Activated CD4-positive, alpha-beta T cell treated with anti-CD3 and anti-CD28 coated beads for 4 hours (primary cell): ENCODE data around the gene TCP11L1.
A peak's percentile ranks its signal among the peaks of the same experiment; 100 is the strongest.
"Not testable (repeated sequence)": the region's sequence is repeated elsewhere in the genome, so short reads cannot be mapped to it uniquely, and the experiment has no call there.

ENCODE experiments used
- DNase-seq, 2 donors: peaks; one replicate each; pipeline ENCODE4 v3.0.0-alpha.2; 2020

TCP11L1 gene

GRCh38 chr11:33039274-33040032 is at the start of gene TCP11L1:
TCP11L1 (plus strand) TSS chr11:33039572; CDS start chr11:33043774, 4,202 bp downstream.
- peak; percentile 76 to 82 for DNase-seq

GRCh38 chr11:32990481-32990880 is 48.9 kb upstream of the TCP11L1 start:
- DNase-seq: no peak

- DNase-seq: no peak
These were observed 47.9 kb upstream of the TCP11L1 start for GRCh38 chr11:32991427-32991826.

GRCh38 chr11:32991898-32992297 is 47.5 kb upstream of the TCP11L1 start:
- no peak for DNase-seq

- no peak for DNase-seq
These were observed 39.2 kb upstream of the TCP11L1 start for GRCh38 chr11:33000181-33000580.

GRCh38 chr11:33001281-33001680 is 38.1 kb upstream of the TCP11L1 start:
- no peak for DNase-seq

- DNase-seq: no peak
These were observed 37.4 kb upstream of the TCP11L1 start for GRCh38 chr11:33001751-33002542.

GRCh38 chr11:33005175-33005574 is 34.2 kb upstream of the TCP11L1 start:
- peak in 1 of 2 donors; percentile 5 for DNase-seq

GRCh38 chr11:33006010-33006409 is 33.4 kb upstream of the TCP11L1 start:
- no peak for DNase-seq

- DNase-seq: no peak
These were observed 25.6 kb upstream of the TCP11L1 start for GRCh38 chr11:33013755-33014154.

GRCh38 chr11:33015621-33016551 is 23.5 kb upstream of the TCP11L1 start, which contains the start of gene DEPDC7:
DEPDC7 (plus strand) TSS chr11:33015878; CDS start chr11:33015956, 78 bp downstream.
- peak; percentile 76 to 77 for DNase-seq

- DNase-seq: no peak
These were observed 22.7 kb upstream of the TCP11L1 start for GRCh38 chr11:33016654-33017053.

- DNase-seq: no peak
These were observed 21.9 kb upstream of the TCP11L1 start for GRCh38 chr11:33017478-33017877.

- no peak for DNase-seq
These were observed 21.4 kb upstream of the TCP11L1 start for GRCh38 chr11:33017965-33018364.

- DNase-seq: no peak
These were observed 20.5 kb upstream of the TCP11L1 start for GRCh38 chr11:33018840-33019239.

- DNase-seq: no peak
These were observed 17.9 kb upstream of the TCP11L1 start for GRCh38 chr11:33021501-33021900.

GRCh38 chr11:33021937-33022336 is 17.4 kb upstream of the TCP11L1 start:
- no peak for DNase-seq

- no peak for DNase-seq
These were observed 14.0 kb upstream of the TCP11L1 start for GRCh38 chr11:33025339-33025722.

GRCh38 chr11:33027233-33027632 is 12.1 kb upstream of the TCP11L1 start:
- no peak for DNase-seq

GRCh38 chr11:33027846-33028536 is 11.4 kb upstream of the TCP11L1 start:
- no peak for DNase-seq

GRCh38 chr11:33028537-33028914 is 10.8 kb upstream of the TCP11L1 start:
- DNase-seq: no peak

- not testable (repeated sequence) for DNase-seq
These were observed 10.2 kb upstream of the TCP11L1 start for GRCh38 chr11:33029218-33029617.
